Amniotic stem cell (primary cell): Measurements from ENCODE around the gene PDP2.

Experiments used
- DNase-seq: peaks from one replicate; lab custom pipeline; 2025; lab: John Stamatoyannopoulos, UW

PDP2 gene

DNA sequence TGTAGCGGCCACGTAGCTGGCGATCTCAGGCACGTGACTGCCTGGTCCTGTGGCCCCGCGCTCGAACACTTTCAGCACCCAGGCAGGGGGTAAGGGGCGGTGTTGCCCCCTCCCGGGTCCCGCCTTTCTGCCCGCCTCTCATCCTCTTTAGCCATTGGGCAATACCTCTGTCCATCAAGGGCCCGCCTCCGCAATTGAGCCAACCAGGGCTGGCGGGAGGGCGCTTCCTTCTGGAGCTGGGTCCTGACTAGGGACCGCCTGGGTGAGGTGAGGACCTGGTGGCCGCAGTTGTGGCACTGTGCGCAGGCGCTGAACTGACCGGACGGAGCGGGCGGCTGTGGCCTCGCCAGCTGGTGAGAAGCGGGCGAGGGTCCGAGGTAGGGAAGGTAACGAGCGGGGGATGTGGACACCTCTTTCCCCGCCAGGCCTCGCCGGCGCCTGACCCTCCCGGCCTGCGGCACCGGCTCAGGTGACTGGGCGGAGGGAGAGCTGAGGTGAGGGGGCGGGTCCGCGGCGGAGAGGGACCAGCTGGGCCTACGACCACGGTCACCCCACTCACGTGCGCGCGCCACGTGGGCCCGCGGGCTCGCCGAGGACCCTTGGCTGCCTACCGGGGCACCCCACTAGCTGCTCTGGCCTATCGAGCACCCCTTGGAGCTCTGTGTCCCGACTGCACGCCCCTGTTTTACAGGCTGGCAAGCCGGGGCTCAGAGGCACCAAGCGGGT lies at the start of gene PDP2:
Gene PDP2 (plus strand): TSS at position 228 of the 726 bp plus-strand sequence. CDS start 3,770 bp downstream, outside the sequence.
- peak; percentile 86 for DNase-seq

- DNase-seq = no peak
Observed at GRCh38 chr16:66832190-66832589, 48.1 kb upstream of the PDP2 start.

GRCh38 chr16:66832661-66833305 lies 47.5 kb upstream of the PDP2 start:
- DNase-seq = no peak

DNA sequence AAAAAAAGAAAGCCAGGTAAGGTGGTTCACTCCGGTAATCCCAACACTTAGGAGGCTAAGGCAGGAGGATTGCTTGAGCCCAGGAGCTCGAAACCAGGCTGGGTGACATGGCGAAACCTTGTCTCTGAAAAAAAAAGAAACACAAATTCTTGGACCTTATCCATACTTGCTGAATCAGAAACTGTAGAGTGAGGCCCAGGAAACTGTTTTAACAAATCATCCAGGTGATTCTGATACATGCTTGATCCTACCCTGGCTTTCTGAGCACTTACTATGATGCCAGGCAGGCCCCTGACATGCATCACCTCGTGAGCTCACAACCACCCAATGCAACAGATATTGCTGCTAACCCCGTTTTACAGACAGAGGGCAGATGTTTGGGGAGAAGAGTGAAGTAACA lies 45.6 kb upstream of the PDP2 start:
- DNase-seq = no peak

- no peak for DNase-seq
Observed at GRCh38 chr16:66840883-66841282, 39.4 kb upstream of the PDP2 start.

DNA sequence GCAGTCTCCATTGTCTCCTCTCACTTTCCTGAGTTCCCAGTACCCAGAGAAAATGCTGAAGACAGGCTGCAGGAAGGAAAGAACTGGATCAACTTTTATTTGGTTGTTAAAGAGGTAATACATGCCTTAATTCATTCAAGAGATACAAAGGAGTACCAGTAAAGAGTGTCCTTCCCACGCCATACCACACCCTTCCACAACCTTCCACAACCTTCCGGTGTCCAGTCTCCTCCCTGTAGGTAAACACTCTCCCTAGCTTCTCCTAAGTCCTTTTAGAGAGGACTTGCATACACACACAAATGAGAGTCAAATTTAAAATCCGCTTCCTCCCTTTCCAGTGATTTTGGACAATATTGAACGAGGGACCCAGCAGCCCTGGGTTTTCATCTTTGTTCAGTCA lies 38.9 kb upstream of the PDP2 start:
- no peak for DNase-seq

- DNase-seq = no peak
Observed at GRCh38 chr16:66842765-66843164, 37.5 kb upstream of the PDP2 start.

GRCh38 chr16:66843191-66843590 lies 37.1 kb upstream of the PDP2 start:
- DNase-seq = no peak

GRCh38 chr16:66844009-66844341 lies 36.3 kb upstream of the PDP2 start:
- DNase-seq = no peak

- no peak for DNase-seq
Observed at GRCh38 chr16:66844342-66845079, 35.8 kb upstream of the PDP2 start, which contains the start of gene CA7. TSS of gene CA7 (plus strand) at chr16:66844414. CDS start at chr16:66844488, 74 bp downstream.

GRCh38 chr16:66845080-66845410 lies 35.3 kb upstream of the PDP2 start:
- no peak for DNase-seq

DNA sequence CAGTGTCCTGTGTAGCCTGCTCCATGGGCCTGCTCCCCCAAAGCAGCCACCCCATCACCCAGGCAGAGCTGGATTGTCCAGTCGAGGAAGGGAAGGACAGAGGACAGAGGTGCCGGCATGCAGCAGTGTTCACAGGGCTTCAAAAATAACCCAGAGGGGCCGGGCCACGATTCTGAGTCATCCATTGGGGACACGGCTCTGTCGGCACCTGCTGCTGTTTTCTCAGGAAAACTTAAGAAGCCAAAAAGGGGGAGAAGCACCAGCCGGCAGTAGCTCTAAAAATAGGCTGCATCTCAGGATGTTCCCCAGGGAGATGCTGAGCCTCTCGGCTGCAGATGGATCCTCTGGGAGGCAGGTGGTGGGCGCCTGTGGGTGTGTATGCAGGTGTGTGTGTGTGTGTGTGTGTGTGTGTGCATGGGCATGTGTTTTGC lies 34.5 kb upstream of the PDP2 start:
- DNase-seq = no peak

DNA sequence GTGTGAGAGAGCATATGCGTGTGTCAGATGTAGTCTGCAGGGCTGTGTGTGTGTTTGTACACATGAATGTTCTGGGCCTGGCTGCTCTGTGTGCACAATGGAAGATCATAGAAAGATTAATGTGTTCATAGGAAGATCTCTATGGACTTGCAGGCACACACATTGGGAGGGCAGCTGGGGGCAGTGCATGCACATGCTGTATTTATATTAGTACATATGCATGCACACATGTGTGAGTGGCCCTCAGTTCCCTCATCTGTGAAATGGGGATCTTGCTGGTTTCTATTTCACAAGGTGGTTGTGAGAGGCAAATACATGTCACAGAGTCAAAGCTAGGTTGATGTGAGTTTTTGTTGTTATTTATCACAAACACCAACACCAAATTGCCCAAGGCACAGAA lies 34.0 kb upstream of the PDP2 start:
- no peak for DNase-seq

- DNase-seq = no peak
Observed at GRCh38 chr16:66846831-66847230, 33.5 kb upstream of the PDP2 start.

- DNase-seq = no peak
Observed at GRCh38 chr16:66847533-66848067, 32.7 kb upstream of the PDP2 start.

- no peak for DNase-seq
Observed at GRCh38 chr16:66848172-66848571, 32.1 kb upstream of the PDP2 start.

DNA sequence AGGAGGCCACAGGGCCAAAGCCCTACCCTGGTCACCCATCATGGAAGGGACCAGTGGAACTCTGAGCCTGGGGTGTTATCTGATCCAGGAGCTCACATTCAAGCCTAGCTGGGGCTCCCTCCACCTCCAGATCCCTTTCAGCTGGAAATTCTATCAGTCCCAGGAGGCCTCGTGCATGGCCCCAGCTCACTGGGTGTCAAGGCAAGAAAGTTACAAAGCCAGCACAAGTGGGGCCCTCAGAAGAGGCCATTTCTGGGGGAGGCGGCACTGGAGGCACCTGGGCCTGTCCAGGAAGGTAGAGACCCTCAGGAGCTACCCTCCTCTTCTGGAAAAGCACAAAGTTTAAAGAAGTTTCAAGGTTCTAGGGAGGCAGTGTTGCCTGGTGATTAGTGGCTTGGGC lies 31.3 kb upstream of the PDP2 start:
- no peak for DNase-seq

DNA sequence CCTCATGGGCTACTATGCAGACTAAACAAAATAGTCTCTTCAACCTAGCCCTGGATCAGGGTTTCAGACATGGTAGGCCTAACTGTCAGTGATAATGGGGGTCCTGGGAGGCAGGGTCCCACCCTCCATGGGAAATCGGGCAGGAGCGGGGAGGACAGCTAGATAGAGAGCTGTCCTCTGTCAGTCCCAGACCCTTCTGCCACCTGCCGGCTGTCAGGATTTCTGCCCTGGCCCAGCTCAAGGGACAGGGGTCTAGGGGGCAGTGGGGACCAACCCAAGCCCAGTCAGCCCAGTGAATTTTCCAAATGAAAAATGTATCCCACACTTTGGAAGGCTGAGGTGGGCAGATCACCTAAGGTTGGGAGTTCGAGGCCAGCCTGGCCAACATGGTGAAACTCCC lies 30.8 kb upstream of the PDP2 start:
- no peak for DNase-seq

DNA sequence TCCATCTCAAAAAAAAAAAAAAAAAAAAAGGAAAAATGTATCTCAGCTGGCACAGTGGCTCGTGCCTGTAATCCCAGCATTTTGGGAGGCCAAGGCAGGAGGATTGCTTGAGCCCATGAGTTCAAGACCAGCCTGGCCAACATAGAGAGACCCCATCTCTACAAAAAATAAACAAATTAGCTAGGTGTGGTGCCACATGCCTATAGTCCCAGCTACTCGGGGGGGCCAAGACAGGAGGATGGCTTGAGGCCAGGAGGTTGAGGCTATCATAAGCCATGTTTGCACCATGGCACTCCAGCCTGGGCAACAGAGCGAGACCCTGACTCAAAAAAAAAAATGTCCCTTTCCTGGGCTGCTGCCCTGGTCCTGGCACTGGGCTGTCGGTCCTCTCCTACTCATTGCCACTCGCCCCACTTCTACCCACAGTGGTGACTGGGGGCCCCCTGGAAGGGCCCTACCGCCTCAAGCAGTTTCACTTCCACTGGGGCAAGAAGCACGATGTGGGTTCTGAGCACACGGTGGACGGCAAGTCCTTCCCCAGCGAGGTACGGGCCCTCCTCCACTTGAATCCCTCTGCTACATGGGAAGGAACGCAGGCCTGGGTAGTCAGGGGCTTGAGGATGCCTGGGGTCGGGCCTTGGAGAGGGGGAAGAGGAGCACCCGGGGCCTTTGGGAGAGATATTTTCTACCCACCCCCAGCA lies 30.1 kb upstream of the PDP2 start:
- DNase-seq = no peak

GRCh38 chr16:66851166-66851964 lies 28.9 kb upstream of the PDP2 start:
- no peak for DNase-seq
